BLaER1 treated with 17β-estradiol and CSF1 and Interleukin-3, amounts not matched to agents 10 nM and 100 nM (cell line): ENCODE results near the gene ARHGAP15.

Experiments
- H3K27ac ChIP-seq, 11 experiments: shearing (Covaris generic); formaldehyde crosslinking; 2 replicates each; pipeline ENCODE4 v1.8.1; 2022
- H3K27me3 ChIP-seq, 11 experiments: shearing (Covaris generic); formaldehyde crosslinking; 2 replicates each; pipeline ENCODE4 v1.8.1; 2022
- H3K36me3 ChIP-seq, 11 experiments: shearing (Covaris generic); formaldehyde crosslinking; 2 replicates each; pipeline ENCODE4 v1.8.1; 2022
- H3K4me1 ChIP-seq, 10 experiments: shearing (Covaris generic); formaldehyde crosslinking; 2 replicates each; pipeline ENCODE4 v1.8.1; 2022
- H3K4me2 ChIP-seq, 11 experiments: shearing (Covaris generic); formaldehyde crosslinking; 2 replicates each; pipeline ENCODE4 v1.8.1; 2022
- H3K4me3 ChIP-seq, 10 experiments: shearing (Covaris generic); formaldehyde crosslinking; 2 replicates each; pipeline ENCODE4 v1.8.1; 2022
- H3K9ac ChIP-seq, 11 experiments: shearing (Covaris generic); formaldehyde crosslinking; 2 replicates each; pipeline ENCODE4 v1.8.1; 2022
- H3K9me3 ChIP-seq, 11 experiments: shearing (Covaris generic); formaldehyde crosslinking; replicated peaks in 1 of 11; 2 replicates each; pipeline ENCODE4 v1.8.1; 2022
- H4K20me1 ChIP-seq, 11 experiments: shearing (Covaris generic); formaldehyde crosslinking; 2 replicates each; pipeline ENCODE4 v1.8.1; 2022
- Cebpa-rat ChIP-seq, 11 experiments: shearing (Covaris generic); IDR thresholded peaks; 2 replicates each; pipeline ENCODE4 v1.8.1; 2022

ARHGAP15 gene

DNA sequence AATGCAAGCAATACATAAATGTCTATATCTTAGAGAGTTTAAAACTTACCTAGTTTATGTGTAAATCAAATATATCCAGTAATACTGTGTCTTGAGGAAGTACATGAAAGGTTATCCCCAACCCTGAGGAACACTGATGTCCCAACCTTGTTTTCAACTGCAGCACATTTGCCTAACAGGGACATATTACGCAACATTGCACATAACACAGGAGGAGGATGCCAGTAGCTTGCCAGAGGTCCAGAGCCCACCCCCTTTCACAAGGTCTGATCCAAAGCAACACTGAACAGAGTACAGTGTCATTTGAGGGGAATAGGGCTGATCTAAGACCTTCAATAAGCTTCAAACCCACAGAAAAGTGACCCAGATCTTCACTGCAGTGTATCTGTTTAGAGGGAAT lies 678.5 kb downstream of the ARHGAP15 start:
- H4K20me1 ChIP-seq = no peaks in the 10 kb centered on the region

DNA sequence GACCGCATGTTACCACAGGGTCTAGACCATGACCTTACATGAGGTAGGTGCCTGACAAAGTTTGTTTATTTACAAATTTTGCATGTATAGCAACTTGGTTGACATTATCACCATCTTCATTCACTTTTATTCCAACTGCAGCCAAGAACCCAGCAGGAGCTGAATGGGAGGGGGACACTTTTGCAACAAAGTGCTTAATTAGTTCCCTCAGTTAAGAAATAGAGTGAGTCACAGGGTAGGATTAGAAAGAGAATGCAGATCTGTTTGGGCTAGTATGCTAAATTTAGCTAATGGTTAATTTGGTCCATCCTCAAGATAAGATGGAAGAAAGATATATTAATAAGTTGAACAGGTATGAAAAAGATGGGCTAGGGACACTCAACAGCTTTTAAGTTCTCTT lies 678.9 kb downstream of the ARHGAP15 start:
- no peaks in the 10 kb centered on the region for H3K9me3 ChIP-seq
- H3K4me3 ChIP-seq = no peak overlapping the region
- peaks cover 0 to 9% (median 0%) of the 10 kb centered on the region in 10 experiments; a peak in 2 of 20 replicates for H3K4me1 ChIP-seq
- H3K27me3 ChIP-seq = no peaks in the 10 kb centered on the region
- peak overlapping the region in 5 of 11 experiments; percentile 0 to 36 (median 7); a peak in 2 of 22 replicates for H3K4me2 ChIP-seq
- H3K36me3 ChIP-seq = no peaks in the 10 kb centered on the region
- no peak overlapping the region for H3K27ac ChIP-seq
- TF ChIP-seq Cebpa-rat (IDR thresholded peaks at IDR 0.05) = no peak
- H4K20me1 ChIP-seq = no peaks in the 10 kb centered on the region
- H3K9ac ChIP-seq = no peak overlapping the region

More for the DNA sequence above, 678.5 kb downstream of the ARHGAP15 start:
- no peaks in the 10 kb centered on the region for H3K9me3 ChIP-seq
- peak; percentile 28 to 96 (median 81); a peak in 18 of 22 replicates for TF ChIP-seq Cebpa-rat (IDR thresholded peaks at IDR 0.05)
- peak overlapping the region in 4 of 11 experiments; percentile 0 to 36 (median 8); a peak in 2 of 22 replicates for H3K4me2 ChIP-seq
- no peaks in the 10 kb centered on the region for H3K36me3 ChIP-seq
- H3K27me3 ChIP-seq = no peaks in the 10 kb centered on the region
- no peak overlapping the region for H3K4me3 ChIP-seq
- no peak overlapping the region for H3K27ac ChIP-seq
- H3K9ac ChIP-seq = no peak overlapping the region
- peaks cover 0 to 9% (median 0%) of the 10 kb centered on the region in 10 experiments; a peak in 2 of 20 replicates for H3K4me1 ChIP-seq

- H3K4me2 ChIP-seq = peak overlapping the region in 5 of 11 experiments; percentile 6 to 35 (median 18); a peak in 6 of 22 replicates
- H3K27me3 ChIP-seq = no peaks in the 10 kb centered on the region
- no peak for TF ChIP-seq Cebpa-rat (IDR thresholded peaks at IDR 0.05)
- peaks cover 0 to 10% (median 0%) of the 10 kb centered on the region in 10 experiments; a peak in 5 of 20 replicates for H3K4me1 ChIP-seq
- no peak overlapping the region for H3K9ac ChIP-seq
- no peaks in the 10 kb centered on the region for H3K36me3 ChIP-seq
- peak overlapping the region in 2 of 11 experiments; percentile 0 to 9; a peak in 2 of 22 replicates for H3K27ac ChIP-seq
- H3K9me3 ChIP-seq = no peaks in the 10 kb centered on the region
- H3K4me3 ChIP-seq = no peak overlapping the region
- H4K20me1 ChIP-seq = no peaks in the 10 kb centered on the region
Observed at GRCh38 chr2:143815082-143815481, 685.9 kb downstream of the ARHGAP15 start.

- Histone ChIP-seq H4K20me1 (no peaks in the 10 kb centered on the region), H3K4me2 (no peak overlapping the region), H3K9ac (no peak overlapping the region), H3K4me3 (no peak overlapping the region), H3K4me1 (peaks cover 0 to 10% (median 0%) of the 10 kb centered on the region in 10 experiments; a peak in 5 of 20 replicates), H3K27ac (no peak overlapping the region), H3K9me3 (no peaks in the 10 kb centered on the region), H3K27me3 (no peaks in the 10 kb centered on the region), H3K36me3 (no peaks in the 10 kb centered on the region)
- TF ChIP-seq Cebpa-rat (IDR thresholded peaks at IDR 0.05) = no peak
Observed at GRCh38 chr2:143816916-143817315, 687.7 kb downstream of the ARHGAP15 start.
